Rectal smooth muscle tissue (tissue), 1 donor: ENCODE data around the gene FMO3.

Experiments used
- H3K27ac ChIP-seq: one replicate; pipeline ENCODE4 v1.7.0; 2013; ENCODE audit warnings: low read depth, low read length, inconsistent platforms
- H3K27me3 ChIP-seq: one replicate; pipeline ENCODE4 v1.7.0; 2013; ENCODE audit warnings: low read length; ENCODE audit not compliant: control insufficient read depth, insufficient read depth
- H3K36me3 ChIP-seq: one replicate; pipeline ENCODE4 v1.7.0; 2013; ENCODE audit warnings: low read length; ENCODE audit not compliant: control insufficient read depth, insufficient read depth
- H3K4me1 ChIP-seq: one replicate; pipeline ENCODE4 v1.7.0; 2013; ENCODE audit warnings: low read length; ENCODE audit not compliant: control insufficient read depth, insufficient read depth
- H3K4me3 ChIP-seq: one replicate; pipeline ENCODE4 v1.7.0; 2013; ENCODE audit warnings: low read length
- H3K9ac ChIP-seq: one replicate; pipeline ENCODE4 v1.7.0; 2013; ENCODE audit warnings: low read length

FMO3 gene

GRCh38 chr1:171087896-171088295 lies 2.8 kb upstream of the FMO3 start:
- H3K9ac ChIP-seq, result no peak overlapping the region
- no peaks in the 10 kb centered on the region for H3K36me3 ChIP-seq
- H3K4me1 ChIP-seq, result no peaks in the 10 kb centered on the region

GRCh38 chr1:171103862-171104261 lies 13.2 kb downstream of the FMO3 start:
- no peaks in the 10 kb centered on the region for H3K27me3 ChIP-seq
- no peaks in the 10 kb centered on the region for H3K4me1 ChIP-seq
- no peak overlapping the region for H3K9ac ChIP-seq
- no peak overlapping the region for H3K4me3 ChIP-seq
- no peaks in the 10 kb centered on the region for H3K36me3 ChIP-seq
- H3K27ac ChIP-seq, result no peak overlapping the region

More at GRCh38 chr1:171087896-171088295, 2.8 kb upstream of the FMO3 start:
- Histone ChIP-seq H3K4me3 (no peak overlapping the region), H3K27ac (no peak overlapping the region), H3K27me3 (no peaks in the 10 kb centered on the region)

GRCh38 chr1:171107262-171107940 lies 16.7 kb downstream of the FMO3 start:
- no peaks in the 10 kb centered on the region for H3K4me1 ChIP-seq
- H3K9ac ChIP-seq, result no peak overlapping the region
- no peak overlapping the region for H3K4me3 ChIP-seq
- no peaks in the 10 kb centered on the region for H3K27me3 ChIP-seq
- H3K27ac ChIP-seq, result no peak overlapping the region
- no peaks in the 10 kb centered on the region for H3K36me3 ChIP-seq

GRCh38 chr1:171107969-171108368 lies 17.3 kb downstream of the FMO3 start:
- Histone ChIP-seq H3K27ac (no peak overlapping the region), H3K4me3 (no peak overlapping the region), H3K27me3 (no peaks in the 10 kb centered on the region), H3K36me3 (no peaks in the 10 kb centered on the region), H3K4me1 (no peaks in the 10 kb centered on the region), H3K9ac (no peak overlapping the region)

GRCh38 chr1:171109966-171110365 lies 19.3 kb downstream of the FMO3 start:
- Histone ChIP-seq H3K27me3 (no peaks in the 10 kb centered on the region), H3K4me1 (no peaks in the 10 kb centered on the region), H3K27ac (no peak overlapping the region), H3K9ac (no peak overlapping the region), H3K4me3 (no peak overlapping the region), H3K36me3 (no peaks in the 10 kb centered on the region)

- Histone ChIP-seq H3K4me3 (no peak overlapping the region), H3K4me1 (no peaks in the 10 kb centered on the region), H3K9ac (no peak overlapping the region), H3K27ac (no peak overlapping the region), H3K27me3 (no peaks in the 10 kb centered on the region), H3K36me3 (no peaks in the 10 kb centered on the region)
Observed at GRCh38 chr1:171110621-171111326, 20.1 kb downstream of the FMO3 start.

GRCh38 chr1:171112119-171112518 lies 21.4 kb downstream of the FMO3 start:
- Histone ChIP-seq H3K27ac (no peak overlapping the region), H3K4me3 (no peak overlapping the region), H3K36me3 (no peaks in the 10 kb centered on the region), H3K4me1 (no peaks in the 10 kb centered on the region), H3K9ac (no peak overlapping the region), H3K27me3 (no peaks in the 10 kb centered on the region)

GRCh38 chr1:171113382-171113781 lies 22.7 kb downstream of the FMO3 start:
- H3K9ac ChIP-seq, result no peak overlapping the region
- H3K36me3 ChIP-seq, result no peaks in the 10 kb centered on the region
- H3K4me1 ChIP-seq, result no peaks in the 10 kb centered on the region
- H3K27me3 ChIP-seq, result no peaks in the 10 kb centered on the region
- no peak overlapping the region for H3K27ac ChIP-seq
- H3K4me3 ChIP-seq, result no peak overlapping the region

- Histone ChIP-seq H3K36me3 (no peaks in the 10 kb centered on the region), H3K9ac (no peak overlapping the region), H3K4me1 (no peaks in the 10 kb centered on the region), H3K27me3 (no peaks in the 10 kb centered on the region), H3K4me3 (no peak overlapping the region), H3K27ac (no peak overlapping the region)
Observed at GRCh38 chr1:171115280-171115897, 24.7 kb downstream of the FMO3 start.

GRCh38 chr1:171116676-171117075 lies 26.0 kb downstream of the FMO3 start:
- no peaks in the 10 kb centered on the region for H3K4me1 ChIP-seq
- no peaks in the 10 kb centered on the region for H3K27me3 ChIP-seq
- H3K36me3 ChIP-seq, result no peaks in the 10 kb centered on the region
- no peak overlapping the region for H3K27ac ChIP-seq
- no peak overlapping the region for H3K9ac ChIP-seq
- H3K4me3 ChIP-seq, result no peak overlapping the region

GRCh38 chr1:171117085-171117484 lies 26.4 kb downstream of the FMO3 start:
- Histone ChIP-seq H3K4me1 (no peaks in the 10 kb centered on the region), H3K27me3 (no peaks in the 10 kb centered on the region), H3K9ac (no peak overlapping the region), H3K36me3 (no peaks in the 10 kb centered on the region), H3K27ac (no peak overlapping the region), H3K4me3 (no peak overlapping the region)

- Histone ChIP-seq H3K9ac (no peak overlapping the region), H3K27ac (no peak overlapping the region), H3K27me3 (no peaks in the 10 kb centered on the region), H3K4me1 (no peaks in the 10 kb centered on the region), H3K4me3 (no peak overlapping the region), H3K36me3 (no peaks in the 10 kb centered on the region)
Observed at GRCh38 chr1:171119648-171120047, 28.9 kb downstream of the FMO3 start.
